ENCODE results near the gene ERBIN.

Gene ERBIN

DNA sequence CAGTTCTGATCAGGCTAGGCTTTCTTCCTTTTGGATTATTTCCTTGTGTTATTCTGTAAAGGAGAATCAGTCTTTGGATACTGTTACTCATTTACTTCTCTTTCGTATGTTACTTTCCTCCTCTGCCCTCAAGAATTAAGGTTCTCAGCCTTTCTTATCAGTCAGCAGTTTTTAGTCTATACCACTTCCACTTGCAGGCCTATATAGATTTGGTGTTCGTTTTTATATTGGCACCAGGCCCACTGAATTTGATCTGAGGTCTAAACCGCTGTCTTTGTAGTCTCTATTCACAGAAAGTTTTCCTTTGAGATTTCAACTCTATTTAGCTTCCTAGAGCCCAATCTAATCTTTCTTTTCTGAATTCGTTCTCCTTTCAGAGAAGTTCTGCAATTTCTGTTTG is 62.8 kb downstream of the ERBIN start:
- no peak for TF ChIP-seq ZNF274 (IDR thresholded peaks at IDR 0.05; ENCODE audit: low read depth, low read length)
- H3K4me3 ChIP-seq (ENCODE audit: low read length) = no peak overlapping the region

DNA sequence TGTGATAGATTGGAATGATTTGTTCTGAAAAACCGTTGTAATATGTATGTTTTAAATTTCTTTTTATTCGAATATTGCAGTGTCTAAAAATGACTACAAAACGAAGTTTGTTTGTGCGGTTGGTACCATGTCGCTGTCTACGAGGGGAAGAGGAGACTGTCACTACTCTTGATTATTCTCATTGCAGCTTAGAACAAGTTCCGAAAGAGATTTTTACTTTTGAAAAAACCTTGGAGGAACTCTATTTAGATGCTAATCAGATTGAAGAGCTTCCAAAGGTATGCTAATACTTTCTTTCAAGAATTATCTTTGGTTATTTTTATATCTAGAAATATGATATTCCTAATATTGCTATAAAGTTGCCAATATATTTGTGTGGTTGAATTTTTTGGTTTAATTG is 66.3 kb downstream of the ERBIN start:
- no peak for TF ChIP-seq ZNF274 (IDR thresholded peaks at IDR 0.05; ENCODE audit: low read depth, low read length)
- no peak overlapping the region for H3K4me3 ChIP-seq (ENCODE audit: low read length)

GRCh38 chr5:65994117-65994786 is 67.9 kb downstream of the ERBIN start:
- no peak for TF ChIP-seq ZNF274 (IDR thresholded peaks at IDR 0.05; ENCODE audit: low read depth, low read length)
- H3K4me3 ChIP-seq (ENCODE audit: low read length) = no peak overlapping the region

DNA sequence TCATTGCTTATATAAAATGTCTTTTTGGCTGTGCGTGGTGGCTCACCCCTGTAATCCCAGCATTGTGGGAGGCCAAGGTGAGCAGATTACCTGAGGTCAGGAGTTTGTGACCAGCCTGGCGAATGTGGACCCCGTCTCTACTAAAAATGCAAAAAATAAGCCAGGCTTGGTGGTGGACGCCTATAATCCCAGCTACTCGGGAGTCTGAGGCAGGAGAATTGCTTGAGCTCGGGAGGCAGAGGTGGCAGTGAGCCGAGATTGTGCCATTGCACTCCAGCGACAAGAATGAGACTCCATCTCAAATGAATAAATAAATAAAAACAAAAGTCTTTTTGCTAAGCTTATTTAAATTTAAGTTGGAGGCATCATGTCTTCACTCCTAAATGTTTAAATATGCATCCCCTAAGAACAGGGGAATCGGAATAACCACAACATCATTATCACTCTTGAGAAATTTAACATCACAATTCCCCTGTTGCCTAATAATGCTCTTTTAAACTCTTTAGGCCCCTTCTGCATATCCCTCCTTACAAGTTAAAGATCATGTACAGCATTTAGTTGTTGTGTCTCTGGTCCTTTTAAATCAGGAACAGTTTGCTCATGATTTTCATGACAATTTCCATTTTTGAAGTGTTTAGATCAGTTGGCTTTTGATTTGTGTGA is 72.8 kb downstream of the ERBIN start:
- no peak overlapping the region for H3K4me3 ChIP-seq (ENCODE audit: low read length)
- no peak for TF ChIP-seq ZNF274 (IDR thresholded peaks at IDR 0.05; ENCODE audit: low read depth, low read length)

DNA sequence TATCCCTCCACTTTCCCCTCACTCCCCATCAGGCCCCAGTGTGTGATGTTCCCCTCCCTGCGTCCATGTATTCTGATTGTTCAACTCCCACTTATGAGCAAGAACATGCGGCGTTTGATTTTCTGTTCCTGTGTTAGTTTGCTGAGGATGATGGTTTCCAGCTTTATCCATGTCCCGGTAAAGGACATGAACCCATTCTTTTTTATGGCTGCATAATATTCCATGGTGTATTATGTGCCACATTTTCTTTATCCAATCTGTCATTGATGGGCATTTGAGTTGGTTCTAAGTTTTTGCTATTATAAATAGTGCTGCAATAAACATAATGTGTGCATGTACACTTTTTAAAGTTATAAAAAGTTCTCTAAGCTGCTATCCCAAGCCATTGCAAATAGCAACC is 75.6 kb downstream of the ERBIN start:
- TF ChIP-seq ZNF274 (IDR thresholded peaks at IDR 0.05; ENCODE audit: low read depth, low read length) = no peak
- no peak overlapping the region for H3K4me3 ChIP-seq (ENCODE audit: low read length)

DNA sequence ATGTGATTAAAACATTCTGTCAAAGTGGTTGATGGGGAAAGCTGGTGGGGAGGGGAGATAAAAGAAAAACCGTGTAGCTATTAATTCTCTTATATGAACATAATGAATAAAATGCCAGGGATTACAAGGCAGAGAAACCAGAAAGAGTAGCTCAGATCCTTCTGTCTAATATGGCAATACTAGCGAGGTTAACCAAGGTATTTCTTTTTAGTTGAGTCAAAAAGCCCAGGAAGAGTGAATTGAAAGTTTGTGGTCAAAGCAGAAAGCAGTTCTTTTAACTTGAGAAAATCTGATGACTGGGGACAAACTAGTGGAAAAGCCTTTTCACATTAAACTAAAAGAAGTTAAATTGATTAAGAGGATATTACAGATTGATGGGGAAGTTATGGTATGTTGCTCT is 76.0 kb downstream of the ERBIN start:
- no peak for TF ChIP-seq ZNF274 (IDR thresholded peaks at IDR 0.05; ENCODE audit: low read depth, low read length)
- no peak overlapping the region for H3K4me3 ChIP-seq (ENCODE audit: low read length)

GRCh38 chr5:66004216-66004615 is 77.8 kb downstream of the ERBIN start:
- H3K4me3 ChIP-seq (ENCODE audit: low read length) = no peak overlapping the region
- TF ChIP-seq ZNF274 (IDR thresholded peaks at IDR 0.05; ENCODE audit: low read depth, low read length) = no peak

DNA sequence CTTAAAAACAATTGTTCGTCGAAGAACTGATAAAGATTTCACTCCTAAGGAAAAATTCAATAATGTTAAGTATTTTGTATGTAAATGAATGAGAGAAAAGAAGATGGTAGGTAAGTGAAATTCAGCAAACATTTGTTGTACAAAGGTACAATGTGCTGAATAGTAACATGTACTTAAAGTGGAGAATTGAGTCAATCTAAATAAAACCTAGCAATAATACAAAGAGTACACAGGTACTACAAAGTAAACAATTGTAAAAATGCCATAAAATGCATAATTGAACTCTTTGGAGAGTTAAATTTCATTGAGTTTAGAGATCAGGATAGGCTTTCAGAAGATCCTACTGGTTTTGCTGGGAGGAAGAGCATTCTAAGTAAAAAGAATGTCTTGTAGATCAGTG is 82.9 kb downstream of the ERBIN start:
- no peak overlapping the region for H3K4me3 ChIP-seq (ENCODE audit: low read length)
- TF ChIP-seq ZNF274 (IDR thresholded peaks at IDR 0.05; ENCODE audit: low read depth, low read length) = no peak

- no peak for TF ChIP-seq ZNF274 (IDR thresholded peaks at IDR 0.05; ENCODE audit: low read depth, low read length)
- H3K4me3 ChIP-seq (ENCODE audit: low read length) = no peak overlapping the region
Measured at GRCh38 chr5:66010476-66010875, 84.1 kb downstream of the ERBIN start.

GRCh38 chr5:66012271-66012670 is 85.9 kb downstream of the ERBIN start:
- TF ChIP-seq ZNF274 (IDR thresholded peaks at IDR 0.05; ENCODE audit: low read depth, low read length) = no peak
- no peak overlapping the region for H3K4me3 ChIP-seq (ENCODE audit: low read length)

DNA sequence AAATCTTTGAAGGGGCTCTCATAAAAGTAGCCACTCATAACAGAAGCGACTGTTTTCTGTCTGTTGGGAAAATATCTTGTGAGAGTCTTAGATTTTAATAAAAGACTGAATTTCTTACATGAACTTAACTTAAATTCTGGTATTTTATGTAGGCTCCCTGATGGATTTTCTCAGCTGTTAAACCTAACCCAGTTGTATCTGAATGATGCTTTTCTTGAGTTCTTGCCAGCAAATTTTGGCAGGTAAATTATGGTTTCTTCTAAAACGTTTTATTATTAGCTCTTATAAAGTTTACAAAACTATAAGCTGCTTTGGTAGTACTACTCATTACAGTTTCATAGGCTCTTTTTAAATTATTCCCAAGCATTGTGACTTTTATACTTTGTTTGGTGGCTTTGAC is 87.0 kb downstream of the ERBIN start:
- H3K4me3 ChIP-seq (ENCODE audit: low read length) = no peak overlapping the region
- TF ChIP-seq ZNF274 (IDR thresholded peaks at IDR 0.05; ENCODE audit: low read depth, low read length) = no peak

- H3K4me3 ChIP-seq (ENCODE audit: low read length) = no peak overlapping the region
- no peak for TF ChIP-seq ZNF274 (IDR thresholded peaks at IDR 0.05; ENCODE audit: low read depth, low read length)
Measured at GRCh38 chr5:66013906-66014305, 87.5 kb downstream of the ERBIN start.

GRCh38 chr5:66015196-66015960 is 89.0 kb downstream of the ERBIN start:
- no peak overlapping the region for H3K4me3 ChIP-seq (ENCODE audit: low read length)
- TF ChIP-seq ZNF274 (IDR thresholded peaks at IDR 0.05; ENCODE audit: low read depth, low read length) = no peak

GRCh38 chr5:66021585-66021984 is 95.2 kb downstream of the ERBIN start:
- H3K4me3 ChIP-seq (ENCODE audit: low read length) = no peak overlapping the region
- TF ChIP-seq ZNF274 (IDR thresholded peaks at IDR 0.05; ENCODE audit: low read depth, low read length) = no peak

GRCh38 chr5:66039296-66039695 is 112.9 kb downstream of the ERBIN start:
- no peak for TF ChIP-seq ZNF274 (IDR thresholded peaks at IDR 0.05; ENCODE audit: low read depth, low read length)
- H3K4me3 ChIP-seq (ENCODE audit: low read length) = no peak overlapping the region
